Erythroblast (primary cell): Measurements from ENCODE around the gene AMACR.

ENCODE experiments used
- GATA1 ChIP-seq: IDR thresholded peaks from 2 replicates; pipeline ENCODE4 v1.6.1; 2011; ENCODE audit warnings: low read depth, mild to moderate bottlenecking, control low read depth, low read length, moderate library complexity
- POLR2A ChIP-seq: IDR thresholded peaks from 2 replicates; pipeline ENCODE4 v1.6.1; 2011; ENCODE audit warnings: mild to moderate bottlenecking, low read length

GRCh38 chr5:33969572-33970452 is 38.0 kb downstream of the AMACR start:
- TF ChIP-seq POLR2A (no peak), GATA1 (no peak)
